ENCODE measurements around the gene ABTB2.
"Not testable (repeated sequence)": the region's sequence is repeated elsewhere in the genome, so short reads cannot be mapped to it uniquely, and the experiment has no call there.

Gene ABTB2

GRCh38 chr11:34262531-34263081 lies 95.2 kb downstream of the ABTB2 start:
- no peak for DNase-seq (ENCODE audit: low read depth)

GRCh38 chr11:34261820-34262219 lies 96.0 kb downstream of the ABTB2 start:
- no peak for DNase-seq (ENCODE audit: low read depth)

GRCh38 chr11:34261095-34261494 lies 96.7 kb downstream of the ABTB2 start:
- DNase-seq (ENCODE audit: low read depth) = no peak

GRCh38 chr11:34260072-34260575 lies 97.7 kb downstream of the ABTB2 start:
- no peak for DNase-seq (ENCODE audit: low read depth)

GRCh38 chr11:34259087-34259486 lies 98.7 kb downstream of the ABTB2 start:
- no peak for DNase-seq (ENCODE audit: low read depth)

GRCh38 chr11:34256626-34257025 lies 101.2 kb downstream of the ABTB2 start:
- no peak for DNase-seq (ENCODE audit: low read depth)

GRCh38 chr11:34256150-34256549 lies 101.7 kb downstream of the ABTB2 start:
- no peak for DNase-seq (ENCODE audit: low read depth)

GRCh38 chr11:34255101-34255500 lies 102.7 kb downstream of the ABTB2 start:
- DNase-seq (ENCODE audit: low read depth) = no peak

GRCh38 chr11:34254011-34254410 lies 103.8 kb downstream of the ABTB2 start:
- no peak for DNase-seq (ENCODE audit: low read depth)

GRCh38 chr11:34252651-34253050 lies 105.2 kb downstream of the ABTB2 start:
- DNase-seq (ENCODE audit: low read depth) = no peak

- no peak for DNase-seq (ENCODE audit: low read depth)
Measured at GRCh38 chr11:34252015-34252414, 105.8 kb downstream of the ABTB2 start.

GRCh38 chr11:34251589-34251980 lies 106.2 kb downstream of the ABTB2 start:
- DNase-seq (ENCODE audit: low read depth) = no peak

- peak; percentile 60 for DNase-seq (ENCODE audit: low read depth)
Measured at GRCh38 chr11:34250732-34251588, 106.8 kb downstream of the ABTB2 start.

- no peak for DNase-seq (ENCODE audit: low read depth)
Measured at GRCh38 chr11:34250211-34250610, 107.6 kb downstream of the ABTB2 start.

- DNase-seq (ENCODE audit: low read depth) = no peak
Measured at GRCh38 chr11:34249439-34249838, 108.4 kb downstream of the ABTB2 start.

- DNase-seq (ENCODE audit: low read depth) = not testable (repeated sequence)
Measured at GRCh38 chr11:34246511-34246910, 111.3 kb downstream of the ABTB2 start.

- DNase-seq (ENCODE audit: low read depth) = no peak
Measured at GRCh38 chr11:34245041-34245440, 112.8 kb downstream of the ABTB2 start.

- peak; percentile 4 for DNase-seq (ENCODE audit: low read depth)
Measured at GRCh38 chr11:34243600-34244464, 114.0 kb downstream of the ABTB2 start.

GRCh38 chr11:34242037-34242625 lies 115.7 kb downstream of the ABTB2 start:
- no peak for DNase-seq (ENCODE audit: low read depth)

GRCh38 chr11:34240150-34240494 lies 117.7 kb downstream of the ABTB2 start:
- DNase-seq (ENCODE audit: low read depth) = no peak

- no peak for DNase-seq (ENCODE audit: low read depth)
Measured at GRCh38 chr11:34239465-34240149, 118.2 kb downstream of the ABTB2 start.

- DNase-seq (ENCODE audit: low read depth) = no peak
Measured at GRCh38 chr11:34238966-34239365, 118.8 kb downstream of the ABTB2 start.
